H1 (cell line): ENCODE data around the gene PHF14. TPM values are rescaled to one million over a fixed set of nuclear protein-coding genes. Genes with fewer than 3 reads are reported as not detected.

Experiments used
- CTCF ChIA-PET: fragments of 300-600 bp; sonication (Branson Sonifier 250); formaldehyde crosslinking; loops from one replicate; lab custom pipeline; 2021; ENCODE audit not compliant: partially characterized antibody; lab: Charles Lee
- POLR2A ChIA-PET: fragments of 300-600 bp; sonication (Branson Sonifier 250); formaldehyde crosslinking; loops from one replicate; lab custom pipeline; 2021; ENCODE audit warnings: inconsistent platforms; ENCODE audit not compliant: partially characterized antibody; lab: Charles Lee
- DNase-seq, 2 experiments: peaks; one replicate each; pipeline versions ENCODE4 v3.0.0 to v3.0.0-alpha.2; 2010 to 2022; ENCODE audit warnings: low spot score in 2 of 2, low read depth in 1 of 2, mixed read lengths in 1 of 2
- FAIRE-seq: peaks from 2 replicates; lab custom pipeline; 2011; peaks lifted over from hg19 to GRCh38; lab: Jason Lieb, UNC
- H2AFZ ChIP-seq: 2 replicates; pipeline ENCODE4 v1.8.1; 2012; ENCODE audit warnings: low read length, inconsistent platforms
- H2AK5ac ChIP-seq: 2 replicates; pipeline ENCODE4 v1.6.1; 2013; ENCODE audit warnings: low read depth, low read length
- H2BK120ac ChIP-seq: replicated peaks from 2 replicates; pipeline ENCODE3; 2013; ENCODE audit warnings: low read depth, low read length, inconsistent platforms
- H2BK12ac ChIP-seq: 2 replicates; pipeline ENCODE4 v1.6.1; 2013; ENCODE audit warnings: low read depth, low read length
- H2BK15ac ChIP-seq: 2 replicates; pipeline ENCODE4 v1.6.1; 2013; ENCODE audit warnings: low read length
- H2BK20ac ChIP-seq: 2 replicates; pipeline ENCODE4 v1.6.1; 2013; ENCODE audit warnings: low read length
- H2BK5ac ChIP-seq: 2 replicates; pipeline ENCODE4 v1.6.1; 2013; ENCODE audit warnings: low read depth, low read length
- H3K14ac ChIP-seq: 2 replicates; pipeline ENCODE4 v1.6.1; 2013; ENCODE audit warnings: inconsistent platforms; ENCODE audit not compliant: insufficient read length
- H3K18ac ChIP-seq: 2 replicates; pipeline ENCODE4 v1.6.1; 2013; ENCODE audit warnings: low read length; ENCODE audit errors: extremely low read depth
- H3K23ac ChIP-seq: 2 replicates; pipeline ENCODE4 v1.6.1; 2013; ENCODE audit warnings: inconsistent platforms; ENCODE audit not compliant: insufficient read length
- H3K23me2 ChIP-seq: 2 replicates; pipeline ENCODE4 v1.6.1; 2013; ENCODE audit warnings: low read depth, low read length
- H3K27ac ChIP-seq: 2 replicates; pipeline ENCODE4 v1.6.1; 2011; ENCODE audit warnings: low read depth, low read length, inconsistent platforms
- H3K27me3 ChIP-seq, 4 experiments: replicated peaks in 1 of 4; 1 replicate in 1 of 4; 2 replicates in 3 of 4; pipeline versions ENCODE4 v1.6.1 to v1.8.1; 2011 to 2013; ENCODE audit warnings: low read length in 3 of 4, mild to moderate bottlenecking in 3 of 4, inconsistent platforms in 2 of 4, mixed read lengths in 2 of 4, moderate library complexity in 1 of 4; ENCODE audit not compliant: control insufficient read depth in 3 of 4, insufficient read depth in 3 of 4; ENCODE audit errors: extremely low read depth in 1 of 4
- H3K36me3 ChIP-seq, 4 experiments: 2 replicates each; pipeline versions ENCODE4 v1.6.1 to v1.8.1; 2011 to 2013; ENCODE audit warnings: mild to moderate bottlenecking in 4 of 4, low read length in 3 of 4, moderate library complexity in 2 of 4, control low read depth in 1 of 4, inconsistent platforms in 1 of 4; ENCODE audit not compliant: insufficient read depth in 4 of 4, control insufficient read depth in 2 of 4
- H3K4ac ChIP-seq: replicated peaks from 2 replicates; pipeline ENCODE3; 2013; ENCODE audit warnings: low read length, low read depth, mixed read lengths, inconsistent platforms; ENCODE audit not compliant: insufficient read length
- H3K4me1 ChIP-seq, 4 experiments: replicated peaks in 1 of 4; 1 replicate in 1 of 4; 2 replicates in 3 of 4; pipeline versions ENCODE4 v1.6.1 to v1.8.1; 2011 to 2013; ENCODE audit warnings: low read length in 3 of 4, inconsistent platforms in 2 of 4, mixed read lengths in 1 of 4; ENCODE audit not compliant: insufficient read depth in 4 of 4, control insufficient read depth in 3 of 4
- H3K4me2 ChIP-seq, 2 experiments: 2 replicates each; pipeline versions ENCODE4 v1.6.1 to v1.8.1; 2011 to 2013; ENCODE audit warnings: low read depth in 2 of 2, low read length in 2 of 2, control low read depth in 1 of 2, inconsistent platforms in 1 of 2, mild to moderate bottlenecking in 1 of 2; ENCODE audit not compliant: insufficient read depth in 1 of 2
- H3K4me3 ChIP-seq, 4 experiments: fragments of 200-600, 300-600 bp in 1 of 4; sonication (generic), shearing (Covaris generic), sonication (Bioruptor Twin) in 1 of 4; 2 replicates each; pipeline versions ENCODE4 v1.5.1 to v1.8.1; 2011 to 2016; ENCODE audit warnings: low read length in 4 of 4, low read depth in 3 of 4, control low read depth in 2 of 4, inconsistent platforms in 2 of 4, mild to moderate bottlenecking in 2 of 4, mixed read lengths in 1 of 4, moderate library complexity in 1 of 4; ENCODE audit not compliant: insufficient read depth in 2 of 4; ENCODE audit errors: extremely low read depth in 1 of 4
- H3K56ac ChIP-seq: replicated peaks from 2 replicates; pipeline ENCODE3; 2013; ENCODE audit warnings: low read depth, mild to moderate bottlenecking, mixed read lengths, low read length, inconsistent platforms; ENCODE audit not compliant: insufficient read length
- H3K79me1 ChIP-seq: 2 replicates; pipeline ENCODE4 v1.6.1; 2013; ENCODE audit warnings: low read depth, low read length, control low read depth
- H3K79me2 ChIP-seq, 2 experiments: 2 replicates each; pipeline versions ENCODE4 v1.6.1 to v1.8.1; 2012 to 2013; ENCODE audit warnings: low read length in 2 of 2, mild to moderate bottlenecking in 2 of 2, inconsistent platforms in 1 of 2; ENCODE audit not compliant: insufficient read depth in 2 of 2, control insufficient read depth in 1 of 2
- H3K9ac ChIP-seq, 4 experiments: replicated peaks in 1 of 4; 1 replicate in 1 of 4; 2 replicates in 3 of 4; pipeline versions ENCODE4 v1.6.1 to v1.8.1; 2011 to 2013; ENCODE audit warnings: low read depth in 3 of 4, low read length in 3 of 4, control low read depth in 2 of 4, mild to moderate bottlenecking in 2 of 4, moderate library complexity in 2 of 4, inconsistent platforms in 1 of 4; ENCODE audit errors: extremely low read depth in 1 of 4
- H3K9me3 ChIP-seq, 2 experiments: 2 replicates each; pipeline versions ENCODE4 v1.6.1 to v1.8.1; 2012 to 2013; ENCODE audit warnings: mild to moderate bottlenecking in 2 of 2, moderate library complexity in 2 of 2, control low read depth in 1 of 2, inconsistent platforms in 1 of 2, low read depth in 1 of 2, low read length in 1 of 2, mixed read lengths in 1 of 2; ENCODE audit not compliant: insufficient read depth in 2 of 2
- H4K20me1 ChIP-seq, 2 experiments: replicated peaks in 1 of 2; 2 replicates each; pipeline versions ENCODE3 to v1.8.1; 2011 to 2013; ENCODE audit warnings: inconsistent platforms in 2 of 2, low read length in 2 of 2, mild to moderate bottlenecking in 1 of 2; ENCODE audit not compliant: insufficient read depth in 2 of 2, control insufficient read depth in 1 of 2
- H4K5ac ChIP-seq: 2 replicates; pipeline ENCODE4 v1.6.1; 2013; ENCODE audit warnings: low read length, low read depth, mixed read lengths, inconsistent platforms; ENCODE audit not compliant: insufficient read length
- H4K8ac ChIP-seq: 2 replicates; pipeline ENCODE4 v1.8.0; 2013; ENCODE audit warnings: mild to moderate bottlenecking, moderate library complexity, low read length, inconsistent platforms; ENCODE audit not compliant: insufficient read depth; ENCODE audit errors: extremely low read depth
- H4K91ac ChIP-seq: replicated peaks from 2 replicates; pipeline ENCODE3; 2013; ENCODE audit warnings: low read length, mixed read lengths, inconsistent platforms; ENCODE audit not compliant: insufficient read length
- BACH1 ChIP-seq: IDR thresholded peaks from 2 replicates; pipeline ENCODE4 v1.6.1; 2012; ENCODE audit warnings: low read length, improper control_type of control experiment
- BCL11A ChIP-seq, 2 experiments: IDR thresholded peaks; one replicate each; pipeline ENCODE4 v1.6.1; 2011; ENCODE audit warnings: low read depth in 2 of 2, low read length in 2 of 2, mild to moderate bottlenecking in 2 of 2
- CEBPB ChIP-seq: IDR thresholded peaks from 2 replicates; pipeline ENCODE4 v1.6.1; 2012; ENCODE audit warnings: low read depth, low read length
- GTF2F1 ChIP-seq: IDR thresholded peaks from 2 replicates; pipeline ENCODE4 v1.6.1; 2012; ENCODE audit warnings: low read depth, low read length, improper control_type of control experiment, borderline replicate concordance
- HDAC2 ChIP-seq, 2 experiments: fragments of 300-600 bp in 1 of 2; sonication (generic) in 1 of 2; IDR thresholded peaks; 2 replicates each; pipeline ENCODE4 v1.6.1; 2011 to 2012; ENCODE audit warnings: low read depth in 2 of 2, low read length in 2 of 2, mild to moderate bottlenecking in 2 of 2, moderate library complexity in 2 of 2, borderline replicate concordance in 1 of 2, inconsistent platforms in 1 of 2
- HDAC6 ChIP-seq: IDR thresholded peaks from one replicate; pipeline ENCODE4 v1.7.1; 2012; ENCODE audit warnings: low read depth, mild to moderate bottlenecking, inconsistent platforms, low read length, moderate library complexity
- JUN ChIP-seq: IDR thresholded peaks from 2 replicates; pipeline ENCODE4 v1.6.1; 2011; ENCODE audit warnings: low read depth, mild to moderate bottlenecking, improper control_type of control experiment, low read length
- JUND ChIP-seq: IDR thresholded peaks from 2 replicates; pipeline ENCODE4 v1.6.1; 2011; ENCODE audit warnings: mild to moderate bottlenecking, improper control_type of control experiment, low read length
- KDM4A ChIP-seq: IDR thresholded peaks from one replicate; pipeline ENCODE4 v1.7.1; 2012; ENCODE audit warnings: low read depth, mild to moderate bottlenecking, moderate library complexity, low read length, inconsistent platforms; ENCODE audit not compliant: severe bottlenecking
- KDM5A ChIP-seq: fragments of 200-600 bp; IDR thresholded peaks from 2 replicates; pipeline ENCODE4 v1.7.1; 2012; ENCODE audit warnings: mild to moderate bottlenecking, low read length, inconsistent platforms, mixed read lengths
- MAFK ChIP-seq: IDR thresholded peaks from 2 replicates; pipeline ENCODE4 v1.6.1; 2012; ENCODE audit warnings: low read depth, mild to moderate bottlenecking, improper control_type of control experiment, low read length
- POU5F1 ChIP-seq: IDR thresholded peaks from 2 replicates; pipeline ENCODE4 v1.6.1; 2011; ENCODE audit warnings: low read depth, mild to moderate bottlenecking, low read length, moderate library complexity
- RNF2 ChIP-seq: fragments of 200-900, 300-1000 bp; sonication (generic); IDR thresholded peaks from 2 replicates; pipeline ENCODE4 v1.7.1; 2016; ENCODE audit warnings: borderline replicate concordance, low read depth, mild to moderate bottlenecking, antibody characterized with exemption, low read length; ENCODE audit not compliant: poor library complexity, severe bottlenecking; ENCODE audit errors: missing control alignments
- TAF1 ChIP-seq: IDR thresholded peaks from 2 replicates; pipeline ENCODE4 v1.6.1; 2011; ENCODE audit warnings: mild to moderate bottlenecking, low read depth, low read length
- ZNF274 ChIP-seq: IDR thresholded peaks from 2 replicates; pipeline ENCODE4 v1.7.0; 2012; ENCODE audit warnings: low read length, borderline replicate concordance; ENCODE audit errors: extremely low read depth
- WGBS, 2 experiments: shearing (Covaris generic) in 1 of 2; methylation state at CpG; one replicate each; pipeline versions ENCODE4 v1.1.6 to v1.1.7; 2013 to 2015; ENCODE audit warnings: low lambda C conversion rate in 2 of 2, mixed read lengths in 2 of 2, inconsistent platforms in 1 of 2, low coverage in 1 of 2, missing lambda C conversion rate in 1 of 2; ENCODE audit not compliant: insufficient replicate concordance in 2 of 2, insufficient coverage in 1 of 2, insufficient read length in 1 of 2; ENCODE audit errors: extremely low coverage in 1 of 2, missing lambda C conversion rate in 1 of 2; 5-methylcytosine and 5-hydroxymethylcytosine counted together
- polyA plus RNA-seq, 7 experiments: library from polyadenylated mRNA; depleted of rRNA in 3 of 7; stranded (reverse) in 5 of 7; unstranded in 2 of 7; fragments of >200 nt in 5 of 7; fragments of 200-250 nt in 2 of 7; gene quantifications; 1 replicate in 5 of 7; 2 replicates in 1 of 7; 4 replicates in 1 of 7; pipeline versions ENCODE4 v1.2.1 to v1.2.3, GENCODE V29; 2011 to 2013; ENCODE audit warnings: missing spikeins in 2 of 7, mixed read lengths in 2 of 7
- total RNA-seq: library from RNA; stranded (reverse); fragmentation: NEBNext Ultra II Directional; extraction: Animal tissue kit (Norgen Biotek cat#: 25700); gene quantifications from 2 replicates; pipeline ENCODE4 v1.2.1, GENCODE V29; 2021

PHF14 gene
- total and polyA plus RNA-seq, 2 of the 8 experiments (the other 6 are each of a cell fraction or from before 2014, with no cell fraction given), result 17.9 to 70.6 TPM

DNA sequence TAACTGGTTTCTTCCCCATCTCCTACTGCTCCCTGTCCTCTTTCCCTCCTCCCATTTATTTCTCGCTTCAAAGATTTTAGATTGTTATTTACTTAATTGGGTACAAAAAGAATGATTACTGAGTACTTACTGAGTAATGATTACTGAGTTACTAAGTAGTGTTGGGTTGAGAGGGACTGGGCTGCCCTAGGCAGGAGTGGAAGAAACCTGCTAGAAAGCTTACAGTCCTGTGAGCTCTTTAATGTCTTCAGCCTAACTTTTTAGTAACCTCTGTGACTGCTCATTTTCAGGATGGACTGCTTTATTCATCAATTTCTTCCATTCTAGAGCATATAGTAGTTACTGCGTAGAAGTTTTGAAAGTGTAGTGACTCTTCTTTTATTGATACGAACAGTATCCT lies 7.6 kb downstream of the PHF14 start:
- Histone ChIP-seq H2BK15ac (no peak overlapping the region), H2BK120ac (no peak overlapping the region), H4K5ac (no peak overlapping the region), H3K79me1 (peaks cover 3% of the 10 kb centered on the region), H3K18ac (no peak overlapping the region), H3K36me3 (peaks cover 0 to 33% (median 9%) of the 10 kb centered on the region in 4 experiments; a peak in 5 of 8 replicates), H3K27ac (no peak overlapping the region), H3K27me3 (no peaks in the 10 kb centered on the region), H4K8ac (no peak overlapping the region), H2BK12ac (no peak overlapping the region), H3K4ac (no peak overlapping the region), H2AFZ (no peak overlapping the region), H4K20me1 (peaks cover 0 to 6% of the 10 kb centered on the region in 2 experiments), H3K79me2 (peaks cover 3 to 85% of the 10 kb centered on the region in 2 experiments; a peak in 3 of 4 replicates), H2BK5ac (no peak overlapping the region), H3K56ac (no peak overlapping the region), H2BK20ac (no peak overlapping the region), H3K9me3 (no peaks in the 10 kb centered on the region), H3K9ac (no peak overlapping the region), H3K14ac (no peak overlapping the region), H4K91ac (no peak overlapping the region), H3K4me2 (no peak overlapping the region), H3K4me1 (no peaks in the 10 kb centered on the region; a peak in 1 of 7 replicates), H3K23ac (no peak overlapping the region), H3K23me2 (no peaks in the 10 kb centered on the region), H3K4me3 (no peak overlapping the region), H2AK5ac (no peak overlapping the region)
- DNase-seq, result no peak
- 93% methylated on average over 3 of the region's 3 CpGs; no CpG with 5 or more reads in 1 of the 2 experiments for WGBS, 2 experiments
- no peak for FAIRE-seq
- TF ChIP-seq GTF2F1 (no peak), TAF1 (no peak), JUND (no peak), KDM5A (no peak), KDM4A (no peak), ZNF274 (no peak), BCL11A (IDR thresholded peaks at IDR 0.05; ENCODE audit: low read depth in 2 of 2, low read length in 2 of 2) (no peak), MAFK (no peak), RNF2 (no peak), POU5F1 (no peak), CEBPB (no peak), HDAC6 (no peak), BACH1 (no peak), HDAC2 (IDR thresholded peaks at IDR 0.05; ENCODE audit: borderline replicate concordance in 1 of 2, low read depth in 2 of 2, low read length in 2 of 2) (no peak), JUN (no peak)
- CTCF ChIA-PET, result no interaction called here
- POLR2A ChIA-PET, result no interaction called here
